ENCODE data around the gene CDH16.

GRCh38 chr16:66935314-66936011 is 16.8 kb upstream of the CDH16 start, which contains the start of gene CES2:
- TF ChIP-seq, protein P1, sequence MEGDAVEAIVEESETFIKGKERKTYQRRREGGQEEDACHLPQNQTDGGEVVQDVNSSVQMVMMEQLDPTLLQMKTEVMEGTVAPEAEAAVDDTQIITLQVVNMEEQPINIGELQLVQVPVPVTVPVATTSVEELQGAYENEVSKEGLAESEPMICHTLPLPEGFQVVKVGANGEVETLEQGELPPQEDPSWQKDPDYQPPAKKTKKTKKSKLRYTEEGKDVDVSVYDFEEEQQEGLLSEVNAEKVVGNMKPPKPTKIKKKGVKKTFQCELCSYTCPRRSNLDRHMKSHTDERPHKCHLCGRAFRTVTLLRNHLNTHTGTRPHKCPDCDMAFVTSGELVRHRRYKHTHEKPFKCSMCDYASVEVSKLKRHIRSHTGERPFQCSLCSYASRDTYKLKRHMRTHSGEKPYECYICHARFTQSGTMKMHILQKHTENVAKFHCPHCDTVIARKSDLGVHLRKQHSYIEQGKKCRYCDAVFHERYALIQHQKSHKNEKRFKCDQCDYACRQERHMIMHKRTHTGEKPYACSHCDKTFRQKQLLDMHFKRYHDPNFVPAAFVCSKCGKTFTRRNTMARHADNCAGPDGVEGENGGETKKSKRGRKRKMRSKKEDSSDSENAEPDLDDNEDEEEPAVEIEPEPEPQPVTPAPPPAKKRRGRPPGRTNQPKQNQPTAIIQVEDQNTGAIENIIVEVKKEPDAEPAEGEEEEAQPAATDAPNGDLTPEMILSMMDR (conservative IDR thresholded peaks at IDR 0.05 in 1 of 2, IDR thresholded peaks at IDR 0.05 in 1 of 2; ENCODE audit: low read depth in 1 of 2, low read length in 2 of 2): no peak
- TF ChIP-seq EZH2 (IDR thresholded peaks at IDR 0.05; ENCODE audit: low read length, missing control alignments): no peak

Measured in fibroblast of lung (primary cell).